ENCODE measurements around the gene OTOP2.

DNA sequence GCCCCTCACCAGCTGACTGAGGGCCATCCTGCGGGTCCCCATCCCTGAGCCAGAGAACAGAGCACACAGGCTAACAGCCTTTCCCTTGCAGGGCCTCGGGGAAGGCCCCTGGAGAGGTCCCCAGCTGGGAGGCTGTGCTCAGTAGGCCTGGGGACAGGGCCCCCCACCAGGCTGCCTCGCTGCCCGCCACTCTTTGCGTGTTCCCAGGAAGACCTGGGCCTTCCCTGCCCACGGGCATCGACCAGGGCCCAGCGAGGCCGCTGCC, 47.7 kb downstream of the OTOP2 start:
- no peak for TF ChIP-seq RAD21 (IDR thresholded peaks at IDR 0.05; ENCODE audit: low read length)
- no peak for TF ChIP-seq MAFK (IDR thresholded peaks at IDR 0.05; ENCODE audit: low read depth, low read length)

Data from IMR-90 (cell line).